Breast epithelium (tissue), 4 donors: ENCODE results near the gene CNTN5. TPM values are rescaled to one million over a fixed set of nuclear protein-coding genes. Genes with fewer than 3 reads are reported as not detected.
"Not testable (repeated sequence)": the region's sequence is repeated elsewhere in the genome, so short reads cannot be mapped to it uniquely, and the experiment has no call there.

Source experiments
- DNase-seq, 2 donors: peaks; one replicate each; pipeline ENCODE4 v3.0.0-alpha.2; 2019; ENCODE audit warnings: low spot score in 2 of 2
- H3K27ac ChIP-seq, 2 donors: fragments of 200-600 bp; sonication (generic) in 1 of 2; one replicate each; pipeline ENCODE4 v1.5.1; 2016 to 2019; ENCODE audit warnings: mild to moderate bottlenecking in 1 of 2
- H3K27me3 ChIP-seq, 2 donors: fragments of 200-600 bp; sonication (generic) in 1 of 2; one replicate each; pipeline versions ENCODE4 v1.5.1 to v1.6.0; 2017 to 2019; ENCODE audit warnings: control low read depth in 1 of 2, mild to moderate bottlenecking in 1 of 2
- H3K36me3 ChIP-seq: fragments of 200-600 bp; one replicate; pipeline ENCODE4 v1.5.1; 2019
- H3K4me1 ChIP-seq, 2 donors: fragments of 200-600 bp; sonication (generic); one replicate each; pipeline ENCODE4 v1.5.1; 2016 to 2019; ENCODE audit warnings: control low read depth in 1 of 2
- H3K4me3 ChIP-seq, 3 donors: fragments of 200-600 bp; sonication (generic); 1 replicate in 2 of 3; 2 replicates in 1 of 3; pipeline ENCODE4 v1.5.1; 2016 to 2019; ENCODE audit warnings: mild to moderate bottlenecking in 3 of 3, moderate library complexity in 2 of 3
- H3K9me3 ChIP-seq, 2 donors: fragments of 200-600 bp; sonication (generic) in 1 of 2; one replicate each; pipeline ENCODE4 v1.5.1; 2016 to 2019; ENCODE audit warnings: control low read depth in 1 of 2
- CTCF ChIP-seq, 3 donors: fragments of 450-650 bp; IDR thresholded peaks; one replicate each; pipeline ENCODE4 v1.5.1; 2016 to 2017; ENCODE audit warnings: antibody characterized with exemption in 3 of 3, mild to moderate bottlenecking in 3 of 3, moderate library complexity in 3 of 3
- POLR2A ChIP-seq: fragments of 450-650 bp; IDR thresholded peaks from one replicate; pipeline ENCODE4 v1.6.1; 2016; ENCODE audit warnings: antibody characterized with exemption, mild to moderate bottlenecking, moderate library complexity
- POLR2AphosphoS5 ChIP-seq, 3 donors: sonication (generic); formaldehyde crosslinking; IDR thresholded peaks; one replicate each; pipeline ENCODE4 v1.6.1; 2017; ENCODE audit warnings: antibody characterized with exemption in 3 of 3
- intact Hi-C: fragments of 100-400 bp; cut with DNase I; formaldehyde crosslinking; loops from one replicate; pipeline ENCODE4 v1.15.1; 2023; ENCODE audit warnings: low total_unique reads
- total RNA-seq, 3 donors: library from RNA; depleted of rRNA; stranded (reverse); fragments of >200 nt; gene quantifications; one replicate each; pipeline ENCODE4 v1.1.0, GENCODE V29; 2016

Gene CNTN5
- total RNA-seq, 3 donors from 2014 or later = not detected

DNA sequence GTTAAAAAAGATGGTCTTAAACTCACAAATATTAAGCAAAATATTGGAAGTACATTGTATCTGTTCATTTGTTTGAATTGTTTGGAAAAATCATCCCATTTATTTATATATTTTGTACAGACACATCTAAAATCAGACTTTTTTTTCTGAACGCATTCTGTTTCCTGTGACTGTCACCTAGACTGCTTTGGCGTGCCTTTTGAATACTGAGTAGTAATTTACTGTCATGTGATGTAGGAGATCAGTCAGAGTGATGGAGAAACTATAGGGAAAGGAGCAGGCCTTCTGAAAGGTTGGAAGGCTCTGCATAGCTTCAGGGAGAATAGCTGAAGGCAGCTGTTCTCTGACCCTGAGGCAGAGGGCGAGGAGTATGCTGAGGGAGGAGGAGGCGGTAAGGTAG lies 1214.3 kb downstream of the CNTN5 start:
- Histone ChIP-seq H3K9me3 (no peaks in the 10 kb centered on the region), H3K36me3 (no peaks in the 10 kb centered on the region), H3K4me1 (no peaks in the 10 kb centered on the region), H3K27me3 (no peaks in the 10 kb centered on the region), H3K4me3 (no peak overlapping the region), H3K27ac (no peak overlapping the region)
- no peak for TF ChIP-seq POLR2A
- no peak for TF ChIP-seq POLR2AphosphoS5 (IDR thresholded peaks at IDR 0.05)
- TF ChIP-seq CTCF (IDR thresholded peaks at IDR 0.05) = no peak
- DNase-seq = no peak
- intact Hi-C loops = no loop called here

DNA sequence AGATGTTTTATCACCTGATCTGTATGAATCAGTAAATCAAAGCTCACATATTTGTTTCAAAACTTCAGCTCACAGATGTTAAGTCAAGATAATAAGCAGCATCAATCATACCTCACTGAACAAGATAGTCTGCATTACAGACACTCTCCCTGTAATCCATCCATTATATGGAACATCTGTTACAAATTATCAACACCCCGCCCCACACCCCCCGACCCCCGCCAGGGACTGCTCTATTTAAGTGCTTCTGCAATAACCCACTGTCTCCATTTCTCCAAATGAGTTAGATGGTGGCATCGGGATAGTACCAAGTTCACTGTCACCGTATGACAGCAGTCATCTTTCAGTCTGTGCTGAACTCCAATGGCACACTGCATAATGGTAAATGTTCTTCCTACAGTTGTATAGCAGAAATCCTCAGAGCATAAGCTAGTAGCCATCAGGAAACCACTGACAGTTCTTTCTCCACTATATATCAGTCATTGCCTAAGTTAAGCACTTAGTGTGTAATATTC lies 1219.3 kb downstream of the CNTN5 start:
- TF ChIP-seq POLR2A (no peak), POLR2AphosphoS5 (IDR thresholded peaks at IDR 0.05) (no peak), CTCF (IDR thresholded peaks at IDR 0.05) (no peak)
- Histone ChIP-seq H3K4me3 (no peak overlapping the region), H3K4me1 (no peaks in the 10 kb centered on the region), H3K27me3 (no peaks in the 10 kb centered on the region), H3K27ac (no peak overlapping the region), H3K36me3 (no peaks in the 10 kb centered on the region), H3K9me3 (no peaks in the 10 kb centered on the region)
- intact Hi-C loops = no loop called here
- DNase-seq = no peak

DNA sequence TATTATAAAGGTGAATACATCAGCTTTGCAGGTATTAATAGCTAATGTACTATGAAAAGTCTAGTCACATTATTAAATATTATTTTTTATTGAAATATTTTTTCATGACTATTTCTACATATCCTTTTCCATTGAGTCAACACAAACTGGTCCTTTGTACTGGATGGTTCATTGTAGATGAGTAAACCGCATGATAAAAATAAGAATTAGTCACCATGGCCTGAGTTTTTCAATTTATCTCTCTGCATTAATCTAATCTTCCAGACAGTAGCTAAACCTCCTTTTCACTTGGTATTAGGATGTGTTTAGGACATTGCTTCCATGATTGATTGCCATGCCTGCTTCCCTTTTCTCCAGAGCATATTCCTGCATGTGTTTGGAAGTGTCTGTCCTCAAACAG lies 1227.0 kb downstream of the CNTN5 start:
- intact Hi-C loops = loop anchor here (2.0 kb wide), 1 partner anchor 35 kb away; no protein-coding TSS in a partner anchor

GRCh38 chr11:100257238-100257803 lies 1236.6 kb downstream of the CNTN5 start:
- H3K4me3 ChIP-seq, intact Hi-C loops, H3K27ac ChIP-seq, H3K36me3 ChIP-seq, H3K9me3 ChIP-seq, DNase-seq, H3K4me1 ChIP-seq, H3K27me3 ChIP-seq: not testable (repeated sequence)

More for the DNA sequence above, 1227.0 kb downstream of the CNTN5 start:
- no peaks in the 10 kb centered on the region for H3K36me3 ChIP-seq
- no peak for DNase-seq
- no peaks in the 10 kb centered on the region for H3K9me3 ChIP-seq
- no peak overlapping the region for H3K27ac ChIP-seq
- no peak overlapping the region for H3K4me3 ChIP-seq
- TF ChIP-seq POLR2AphosphoS5 (IDR thresholded peaks at IDR 0.05) (no peak), POLR2A (no peak), CTCF (IDR thresholded peaks at IDR 0.05) (no peak)
- no peaks in the 10 kb centered on the region for H3K27me3 ChIP-seq
- H3K4me1 ChIP-seq = no peaks in the 10 kb centered on the region

- intact Hi-C loops = no loop called here
- TF ChIP-seq POLR2AphosphoS5 (IDR thresholded peaks at IDR 0.05) (no peak), POLR2A (no peak), CTCF (IDR thresholded peaks at IDR 0.05) (no peak)
- Histone ChIP-seq H3K27ac (no peak overlapping the region), H3K27me3 (no peaks in the 10 kb centered on the region), H3K4me3 (no peak overlapping the region), H3K36me3 (no peaks in the 10 kb centered on the region), H3K4me1 (no peaks in the 10 kb centered on the region), H3K9me3 (no peaks in the 10 kb centered on the region)
- no peak for DNase-seq
These were observed 1248.8 kb downstream of the CNTN5 start for GRCh38 chr11:100269516-100269915.
